Measurements from ENCODE around the gene PMPCA.

DNA sequence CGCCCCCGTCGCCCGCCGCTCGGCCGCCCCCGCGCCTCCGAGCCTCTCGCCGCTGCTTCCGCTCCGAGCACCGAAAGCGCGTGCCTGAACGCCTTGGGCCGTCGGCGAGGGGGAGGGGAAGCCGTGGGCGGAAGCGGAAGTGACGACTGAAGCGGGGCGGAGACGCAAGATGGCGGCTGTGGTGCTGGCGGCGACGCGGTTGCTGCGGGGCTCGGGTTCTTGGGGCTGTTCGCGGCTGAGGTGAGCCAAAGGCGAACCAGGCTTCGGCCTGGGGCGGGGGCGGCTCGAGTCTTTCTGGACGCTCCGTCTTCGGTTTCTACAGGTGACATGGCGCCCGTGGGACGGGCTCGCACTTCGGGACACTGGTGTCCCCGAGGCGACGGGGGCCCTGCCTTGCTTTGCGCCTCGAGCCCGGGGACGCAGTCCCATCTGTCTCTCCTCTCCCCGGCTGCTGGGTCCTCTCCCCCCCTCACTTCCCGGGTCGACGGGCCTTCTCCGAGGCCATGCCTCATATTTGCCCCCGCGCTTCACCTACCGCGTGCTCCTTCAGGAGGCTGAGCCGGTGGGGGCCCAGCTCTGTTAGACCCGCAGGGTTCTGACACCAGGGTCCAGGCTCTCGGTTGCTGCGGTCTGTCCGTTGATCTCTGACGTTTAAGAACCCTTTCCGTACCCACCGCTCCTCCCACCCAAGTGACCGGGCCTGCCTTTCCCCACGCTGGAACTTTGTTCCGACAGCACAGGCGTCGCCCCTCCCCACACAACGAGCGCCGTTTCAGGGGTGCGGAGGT is at the start of gene PMPCA, which contains the start of gene ENTR1:
- TF ChIP-seq POLR2AphosphoS5 (IDR thresholded peaks at IDR 0.05; ENCODE audit: low read depth) (peak; percentile 93), CTCF (conservative IDR thresholded peaks at IDR 0.05; ENCODE audit: low read depth in 2 of 2) (no peak), ZNF331 (CRISPR knock-in tag; IDR thresholded peaks at IDR 0.05; ENCODE audit: low read depth) (no peak), REST (IDR thresholded peaks at IDR 0.05; ENCODE audit: unreplicated experiment) (no peak), EZH2 (IDR thresholded peaks at IDR 0.05; ENCODE audit: low read depth, unreplicated experiment) (no peak), JUNB (IDR thresholded peaks at IDR 0.05; ENCODE audit: unreplicated experiment) (no peak)
- TF ChIP-seq, protein P1, sequence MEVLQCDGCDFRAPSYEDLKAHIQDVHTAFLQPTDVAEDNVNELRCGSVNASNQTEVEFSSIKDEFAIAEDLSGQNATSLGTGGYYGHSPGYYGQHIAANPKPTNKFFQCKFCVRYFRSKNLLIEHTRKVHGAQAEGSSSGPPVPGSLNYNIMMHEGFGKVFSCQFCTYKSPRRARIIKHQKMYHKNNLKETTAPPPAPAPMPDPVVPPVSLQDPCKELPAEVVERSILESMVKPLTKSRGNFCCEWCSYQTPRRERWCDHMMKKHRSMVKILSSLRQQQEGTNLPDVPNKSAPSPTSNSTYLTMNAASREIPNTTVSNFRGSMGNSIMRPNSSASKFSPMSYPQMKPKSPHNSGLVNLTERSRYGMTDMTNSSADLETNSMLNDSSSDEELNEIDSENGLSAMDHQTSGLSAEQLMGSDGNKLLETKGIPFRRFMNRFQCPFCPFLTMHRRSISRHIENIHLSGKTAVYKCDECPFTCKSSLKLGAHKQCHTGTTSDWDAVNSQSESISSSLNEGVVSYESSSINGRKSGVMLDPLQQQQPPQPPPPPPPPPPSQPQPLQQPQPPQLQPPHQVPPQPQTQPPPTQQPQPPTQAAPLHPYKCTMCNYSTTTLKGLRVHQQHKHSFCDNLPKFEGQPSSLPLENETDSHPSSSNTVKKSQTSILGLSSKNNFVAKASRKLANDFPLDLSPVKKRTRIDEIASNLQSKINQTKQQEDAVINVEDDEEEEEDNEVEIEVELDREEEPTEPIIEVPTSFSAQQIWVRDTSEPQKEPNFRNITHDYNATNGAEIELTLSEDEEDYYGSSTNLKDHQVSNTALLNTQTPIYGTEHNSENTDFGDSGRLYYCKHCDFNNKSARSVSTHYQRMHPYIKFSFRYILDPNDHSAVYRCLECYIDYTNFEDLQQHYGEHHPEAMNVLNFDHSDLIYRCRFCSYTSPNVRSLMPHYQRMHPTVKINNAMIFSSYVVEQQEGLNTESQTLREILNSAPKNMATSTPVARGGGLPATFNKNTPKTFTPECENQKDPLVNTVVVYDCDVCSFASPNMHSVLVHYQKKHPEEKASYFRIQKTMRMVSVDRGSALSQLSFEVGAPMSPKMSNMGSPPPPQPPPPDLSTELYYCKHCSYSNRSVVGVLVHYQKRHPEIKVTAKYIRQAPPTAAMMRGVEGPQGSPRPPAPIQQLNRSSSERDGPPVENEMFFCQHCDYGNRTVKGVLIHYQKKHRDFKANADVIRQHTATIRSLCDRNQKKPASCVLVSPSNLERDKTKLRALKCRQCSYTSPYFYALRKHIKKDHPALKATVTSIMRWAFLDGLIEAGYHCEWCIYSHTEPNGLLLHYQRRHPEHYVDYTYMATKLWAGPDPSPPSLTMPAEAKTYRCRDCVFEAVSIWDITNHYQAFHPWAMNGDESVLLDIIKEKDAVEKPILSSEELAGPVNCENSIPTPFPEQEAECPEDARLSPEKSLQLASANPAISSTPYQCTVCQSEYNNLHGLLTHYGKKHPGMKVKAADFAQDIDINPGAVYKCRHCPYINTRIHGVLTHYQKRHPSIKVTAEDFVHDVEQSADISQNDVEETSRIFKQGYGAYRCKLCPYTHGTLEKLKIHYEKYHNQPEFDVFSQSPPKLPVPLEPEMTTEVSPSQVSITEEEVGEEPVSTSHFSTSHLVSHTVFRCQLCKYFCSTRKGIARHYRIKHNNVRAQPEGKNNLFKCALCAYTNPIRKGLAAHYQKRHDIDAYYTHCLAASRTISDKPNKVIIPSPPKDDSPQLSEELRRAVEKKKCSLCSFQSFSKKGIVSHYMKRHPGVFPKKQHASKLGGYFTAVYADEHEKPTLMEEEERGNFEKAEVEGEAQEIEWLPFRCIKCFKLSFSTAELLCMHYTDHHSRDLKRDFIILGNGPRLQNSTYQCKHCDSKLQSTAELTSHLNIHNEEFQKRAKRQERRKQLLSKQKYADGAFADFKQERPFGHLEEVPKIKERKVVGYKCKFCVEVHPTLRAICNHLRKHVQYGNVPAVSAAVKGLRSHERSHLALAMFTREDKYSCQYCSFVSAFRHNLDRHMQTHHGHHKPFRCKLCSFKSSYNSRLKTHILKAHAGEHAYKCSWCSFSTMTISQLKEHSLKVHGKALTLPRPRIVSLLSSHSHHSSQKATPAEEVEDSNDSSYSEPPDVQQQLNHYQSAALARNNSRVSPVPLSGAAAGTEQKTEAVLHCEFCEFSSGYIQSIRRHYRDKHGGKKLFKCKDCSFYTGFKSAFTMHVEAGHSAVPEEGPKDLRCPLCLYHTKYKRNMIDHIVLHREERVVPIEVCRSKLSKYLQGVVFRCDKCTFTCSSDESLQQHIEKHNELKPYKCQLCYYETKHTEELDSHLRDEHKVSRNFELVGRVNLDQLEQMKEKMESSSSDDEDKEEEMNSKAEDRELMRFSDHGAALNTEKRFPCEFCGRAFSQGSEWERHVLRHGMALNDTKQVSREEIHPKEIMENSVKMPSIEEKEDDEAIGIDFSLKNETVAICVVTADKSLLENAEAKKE (CRISPR knock-in tag; IDR thresholded peaks at IDR 0.05) = no peak

Measured in GM23338 (cell line).